NCI-H2107 treated with DMSO at 0.1 percent for 48 hours (cell line): ENCODE measurements around the gene RTL10.

ENCODE experiments used
- DNase-seq: peaks from one replicate; lab custom pipeline; 2025; ENCODE audit not compliant: unreplicated experiment; lab: John Stamatoyannopoulos, UW

RTL10 gene

DNA sequence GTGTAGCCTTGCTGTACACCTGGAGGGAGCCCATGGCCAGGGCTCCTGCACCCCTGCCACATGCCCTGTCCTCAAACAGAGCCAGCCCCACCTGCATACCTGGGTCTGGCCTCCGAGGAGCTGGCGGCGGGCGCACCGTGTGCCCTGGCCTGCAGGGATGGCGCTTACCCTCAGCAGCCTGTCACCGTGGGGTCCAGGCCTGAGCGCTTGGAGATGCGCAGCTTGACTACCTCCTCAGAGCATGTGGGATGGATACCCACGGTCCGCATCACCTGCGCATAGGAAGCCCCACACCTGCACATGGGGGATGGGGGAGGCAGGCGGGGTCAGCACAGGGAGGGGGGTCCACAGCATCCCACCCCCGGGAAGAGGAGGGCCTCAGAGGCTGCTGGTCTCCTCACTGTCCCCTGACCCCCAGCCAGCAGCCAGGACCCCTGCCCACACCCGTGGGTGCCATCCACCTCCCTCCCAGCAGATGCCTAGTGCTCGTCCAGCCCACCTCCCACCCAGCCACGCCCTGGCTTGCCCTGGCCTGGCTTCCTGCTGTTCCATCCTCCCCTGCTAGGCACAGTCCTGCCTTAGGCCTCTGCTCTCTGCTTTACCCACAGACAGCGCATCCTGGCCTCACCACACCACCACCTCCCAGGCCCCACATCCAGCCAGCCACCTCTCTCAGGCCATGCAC lies 22.4 kb upstream of the RTL10 start:
- DNase-seq = no peak

GRCh38 chr22:19876314-19876940 lies 21.8 kb upstream of the RTL10 start:
- no peak for DNase-seq

- DNase-seq = no peak
Measured at GRCh38 chr22:19875531-19876313, 21.0 kb upstream of the RTL10 start.

DNA sequence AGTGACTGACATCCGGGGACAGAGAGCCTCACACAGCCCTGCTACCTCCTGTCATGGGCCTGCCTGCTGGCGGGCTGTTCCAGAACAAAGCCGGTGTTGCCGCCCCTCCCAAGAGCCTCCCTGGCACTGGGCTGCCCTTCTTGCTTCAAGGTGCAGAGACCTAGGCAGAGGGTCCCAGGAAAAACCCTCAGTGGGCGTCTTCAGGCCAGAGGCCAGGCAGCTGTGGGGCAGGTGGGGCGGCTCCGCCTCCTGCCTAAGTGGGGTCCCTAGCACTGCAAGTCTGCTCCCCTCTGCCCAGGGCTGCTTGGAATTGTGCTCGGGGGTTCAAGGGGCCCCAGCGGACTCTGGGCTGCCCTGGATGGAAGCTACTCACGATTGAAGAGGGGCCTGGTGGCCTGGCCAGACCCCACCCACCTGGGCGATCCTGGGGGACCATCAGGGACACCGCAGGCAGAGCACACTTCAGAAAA lies 20.4 kb upstream of the RTL10 start:
- no peak for DNase-seq

- peak; percentile 60 for DNase-seq
Measured at GRCh38 chr22:19874307-19875060, 19.8 kb upstream of the RTL10 start.

DNA sequence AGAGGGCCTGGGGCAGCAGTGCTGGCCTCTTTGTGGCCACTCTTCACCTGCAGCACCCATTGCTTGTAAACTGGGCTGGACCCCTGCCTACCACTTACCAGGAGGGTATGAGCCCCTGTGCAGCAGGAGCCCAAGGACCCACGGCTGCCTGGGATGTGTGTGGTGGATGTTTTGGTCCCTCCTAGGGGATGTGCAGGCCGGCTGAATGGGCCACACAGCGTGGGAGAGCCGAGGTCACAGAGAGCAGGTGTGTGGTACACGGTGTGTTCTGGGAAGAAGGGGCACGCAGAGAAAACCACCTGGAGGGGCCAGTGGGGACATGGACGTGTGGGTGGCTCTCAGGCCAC lies 19.3 kb upstream of the RTL10 start:
- no peak for DNase-seq

- no peak for DNase-seq
Measured at GRCh38 chr22:19873138-19873959, 18.7 kb upstream of the RTL10 start.

DNA sequence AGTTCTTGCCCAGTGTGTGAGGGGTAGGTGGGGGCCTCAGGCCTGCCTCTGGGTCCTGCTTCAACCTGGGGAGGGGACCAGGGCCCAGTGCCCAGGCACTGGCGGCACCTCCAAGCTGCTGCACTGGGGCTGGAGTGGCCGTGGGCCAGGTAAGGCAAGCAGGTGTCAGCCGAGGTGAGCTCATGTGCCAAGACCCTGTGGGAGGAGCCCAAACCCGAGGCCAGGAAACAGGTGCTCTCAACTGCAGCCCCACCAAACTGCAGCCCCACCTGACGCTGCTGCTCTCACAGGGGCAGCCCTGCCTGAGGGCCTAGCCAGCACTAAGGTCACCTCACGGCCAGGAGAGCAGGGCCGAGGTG lies 18.1 kb upstream of the RTL10 start:
- peak; percentile 15 for DNase-seq

DNA sequence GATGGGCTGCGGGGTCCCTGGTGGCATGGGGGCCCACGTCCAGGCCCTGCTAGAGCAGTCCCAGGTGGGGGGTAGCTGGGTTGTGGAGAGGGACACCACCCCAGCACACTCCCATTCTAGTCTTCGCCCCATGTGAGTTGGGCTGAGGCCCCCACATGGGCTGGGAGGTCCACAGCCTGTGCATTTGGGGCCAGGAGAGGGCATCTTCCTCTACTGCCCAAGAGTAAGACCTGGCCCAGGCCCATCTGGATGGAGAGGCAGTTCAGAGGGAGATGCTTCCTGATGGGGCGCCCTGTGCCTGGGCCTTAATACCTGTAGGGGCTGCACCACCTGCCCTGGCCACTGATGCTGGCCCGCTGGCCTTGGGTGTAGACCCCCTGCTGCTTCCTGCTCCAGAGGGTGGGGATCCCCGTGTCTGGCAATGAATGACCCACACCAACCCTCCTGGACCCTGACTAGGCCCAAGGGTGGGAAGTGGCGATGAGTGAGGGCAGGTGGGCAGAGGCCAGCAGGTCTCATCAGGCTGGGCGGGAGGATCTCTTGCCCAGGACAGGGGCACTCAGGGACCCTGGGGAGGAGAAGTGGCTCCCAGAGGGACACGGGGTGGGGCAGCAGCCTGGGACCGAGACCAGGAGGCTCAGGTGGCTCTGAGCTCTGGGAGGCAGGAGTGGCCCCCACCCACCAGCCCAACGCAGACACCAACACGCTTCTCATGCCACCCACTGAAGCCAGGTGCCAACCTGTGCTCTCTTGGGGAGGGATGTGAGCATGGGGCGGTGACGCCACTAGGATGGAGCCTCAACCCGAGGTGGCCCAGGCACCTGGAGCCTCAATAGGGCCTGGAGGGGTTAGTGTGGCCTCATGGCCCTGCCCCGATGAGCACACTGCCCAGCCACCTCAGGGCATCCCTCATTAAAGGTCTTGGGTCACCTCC lies 17.4 kb upstream of the RTL10 start:
- DNase-seq = no peak

GRCh38 chr22:19871023-19871844 lies 16.6 kb upstream of the RTL10 start:
- DNase-seq = no peak

DNA sequence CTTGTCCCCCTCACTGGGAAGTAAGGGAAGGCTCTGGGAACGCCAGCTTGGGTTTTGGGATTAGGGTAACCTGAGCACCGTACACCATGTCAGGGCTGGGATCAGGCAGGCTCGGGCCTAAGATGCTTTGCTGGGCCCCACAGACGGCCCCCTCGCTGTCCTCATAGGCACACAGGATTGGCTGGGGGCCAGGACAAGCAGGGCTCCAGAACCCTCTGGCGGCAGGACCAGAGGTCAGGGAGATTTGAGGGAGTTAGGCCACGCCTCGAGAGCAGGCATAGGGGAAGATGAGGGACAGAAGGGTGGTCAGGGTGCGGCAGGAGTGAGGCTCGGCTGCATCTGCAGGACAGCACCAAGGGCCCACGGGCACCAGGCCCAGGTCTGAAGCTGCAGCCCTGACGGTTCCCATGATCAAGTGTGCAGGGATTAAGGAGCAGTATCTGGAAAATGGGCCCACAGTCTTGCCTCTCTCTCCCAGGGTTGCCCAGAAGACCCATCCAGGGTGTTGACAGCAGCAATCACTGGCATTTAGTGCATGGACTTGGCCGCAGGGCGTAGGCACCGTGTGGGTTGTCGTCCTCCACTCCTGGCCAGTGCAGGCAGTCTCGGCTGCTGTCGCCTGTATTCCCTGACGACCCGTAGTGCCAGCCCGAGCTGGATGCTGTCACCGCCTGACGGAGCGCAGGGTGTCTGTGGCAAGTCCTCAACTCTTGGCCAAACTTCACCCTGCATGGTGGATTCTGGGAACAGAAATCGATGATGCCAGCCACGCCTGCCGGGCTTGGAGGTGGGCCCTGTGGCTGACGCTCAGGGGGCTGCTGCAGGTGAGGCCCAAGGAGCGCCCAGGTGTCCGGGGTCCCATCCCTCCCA lies 15.7 kb upstream of the RTL10 start:
- DNase-seq = no peak

- no peak for DNase-seq
Measured at GRCh38 chr22:19869497-19870152, 15.0 kb upstream of the RTL10 start.

DNA sequence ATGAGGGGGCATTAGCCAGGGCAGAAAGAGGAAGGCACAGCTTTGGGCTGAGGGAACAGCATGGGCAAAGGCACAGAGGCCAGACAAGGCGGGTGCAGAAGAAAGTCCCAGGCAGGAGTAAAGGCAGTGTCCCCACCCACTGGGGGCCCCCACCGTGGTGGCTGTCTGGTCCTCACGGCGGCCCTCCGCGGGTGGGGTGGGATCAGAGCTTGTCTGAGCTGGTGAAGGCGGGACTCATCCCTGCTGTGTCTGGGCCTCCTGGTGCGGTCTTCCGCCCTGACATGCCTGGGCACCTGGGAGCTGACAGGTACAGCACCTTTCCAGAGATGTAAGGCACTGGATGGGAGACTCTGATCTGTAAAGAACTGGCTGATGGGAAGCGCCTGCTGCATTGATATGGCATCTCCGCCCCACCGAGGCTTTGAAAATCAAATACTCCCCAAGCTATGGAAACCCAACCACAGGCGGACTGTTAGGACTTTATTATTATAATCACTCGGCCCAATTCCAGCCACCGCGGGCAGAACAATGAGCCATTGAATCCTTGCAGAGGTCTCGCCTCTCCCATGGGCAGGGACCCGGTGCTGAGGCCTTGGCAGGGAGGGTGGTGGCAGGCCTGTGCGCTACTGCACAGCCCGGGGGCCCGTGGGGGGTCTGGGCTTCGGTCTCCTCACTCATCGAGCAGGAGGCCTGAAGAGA lies 14.2 kb upstream of the RTL10 start:
- no peak for DNase-seq

GRCh38 chr22:19868333-19868732 lies 13.7 kb upstream of the RTL10 start:
- no peak for DNase-seq

DNA sequence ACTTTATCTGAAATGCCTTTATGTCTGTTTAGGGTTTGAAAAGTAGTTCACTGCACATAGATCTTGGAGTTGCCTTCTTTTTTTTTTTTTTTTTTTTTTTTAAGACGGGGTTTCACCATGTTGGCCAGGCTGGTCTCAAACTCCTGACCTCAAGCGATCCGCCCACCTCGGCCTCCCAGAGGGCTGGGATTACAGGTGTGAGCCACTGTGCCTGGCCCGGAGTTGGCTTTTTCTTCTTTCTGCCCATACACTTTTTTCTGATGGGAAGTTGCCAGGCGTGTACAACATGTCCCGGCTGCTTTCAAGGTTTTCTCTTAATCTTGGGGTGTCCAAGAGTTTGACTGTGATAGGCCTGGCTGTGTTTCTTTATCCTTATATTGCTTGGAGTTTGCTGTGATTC lies 12.9 kb upstream of the RTL10 start:
- no peak for DNase-seq

DNA sequence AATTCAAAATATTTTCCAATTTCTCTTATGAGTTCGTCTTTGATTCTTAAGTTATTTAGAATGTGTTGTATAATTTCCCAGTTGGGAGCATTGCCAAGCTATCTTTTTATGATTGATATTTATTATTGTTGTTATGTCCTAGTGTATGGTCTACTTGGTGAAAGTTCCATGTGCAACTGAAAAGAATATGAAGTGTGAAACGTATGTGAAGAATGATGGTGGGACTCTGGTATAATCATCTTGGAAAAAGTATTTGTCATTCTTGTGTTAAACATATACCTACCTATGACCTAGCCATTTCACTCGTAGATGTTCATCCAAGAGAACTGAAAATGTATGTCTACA lies 12.0 kb upstream of the RTL10 start:
- no peak for DNase-seq
